AG04449 (cell line): Measurements from ENCODE around the gene OSBP2.

Experiments used
- CTCF ChIA-PET: fragments of 350-600 bp; formaldehyde crosslinking; extraction: SDS; loops from one replicate; lab custom pipeline; 2021; ENCODE audit warnings: antibody characterized with exemption; lab: Yijun Ruan, JAX
- POLR2A ChIA-PET: fragments of 400-600, 350-600 bp; formaldehyde crosslinking; extraction: SDS; loops from one replicate; lab custom pipeline; 2020; ENCODE audit warnings: antibody characterized with exemption, inconsistent platforms; lab: Yijun Ruan, JAX
- DNase-seq: peaks from one replicate; pipeline ENCODE4 v3.0.0-alpha.2; 2010; ENCODE audit warnings: low read depth, low spot score
- H3K4me3 ChIP-seq: 2 replicates; pipeline ENCODE4 v1.5.1; 2011; ENCODE audit warnings: low read depth, mild to moderate bottlenecking, control low read depth, low read length
- CTCF ChIP-seq: IDR thresholded peaks from one replicate; pipeline ENCODE4 v1.5.1; 2011; ENCODE audit warnings: mild to moderate bottlenecking, moderate library complexity, low read length, control low read depth, inconsistent platforms; ENCODE audit not compliant: insufficient read depth; ENCODE audit errors: missing control alignments

Gene OSBP2

GRCh38 chr22:30933457-30933856 is 238.8 kb downstream of the OSBP2 start:
- no peak overlapping the region for H3K4me3 ChIP-seq
- CTCF ChIA-PET, result interaction anchor here (1.0 to 4.4 kb wide), 2 partner anchors 12 to 13 kb away, joined by 3 to 46 read pairs; no protein-coding TSS in a partner anchor
- no peak for DNase-seq
- no peak for TF ChIP-seq CTCF
- POLR2A ChIA-PET, result no interaction called here

- DNase-seq, result no peak
- ChIA-PET POLR2A (interaction anchor here (1.1 kb wide), 1 partner anchor 12 kb away, joined by 3 read pairs; no protein-coding TSS in a partner anchor), CTCF (interaction anchor here (1.0 kb wide), 1 partner anchor 13 kb away, joined by 3 read pairs; no protein-coding TSS in a partner anchor)
- no peak overlapping the region for H3K4me3 ChIP-seq
- no peak for TF ChIP-seq CTCF
Observed at GRCh38 chr22:30934053-30934452, 239.4 kb downstream of the OSBP2 start.

- ChIA-PET POLR2A (no interaction called here), CTCF (interaction anchor here (1.3 to 5.2 kb wide), 2 partner anchors 20 to 307 kb away, joined by 3 to 30 read pairs; no protein-coding TSS in a partner anchor)
- no peak overlapping the region for H3K4me3 ChIP-seq
- no peak for DNase-seq
- TF ChIP-seq CTCF, result no peak
Observed at GRCh38 chr22:30940685-30941362, 246.2 kb downstream of the OSBP2 start.

- DNase-seq, result no peak
- TF ChIP-seq CTCF, result no peak
- ChIA-PET CTCF (interaction anchor here (1.0 to 1.3 kb wide), 2 partner anchors 21 to 307 kb away, joined by 3 read pairs; no protein-coding TSS in a partner anchor), POLR2A (no interaction called here)
- no peak overlapping the region for H3K4me3 ChIP-seq
Observed at GRCh38 chr22:30941363-30941740, 246.7 kb downstream of the OSBP2 start.

DNA sequence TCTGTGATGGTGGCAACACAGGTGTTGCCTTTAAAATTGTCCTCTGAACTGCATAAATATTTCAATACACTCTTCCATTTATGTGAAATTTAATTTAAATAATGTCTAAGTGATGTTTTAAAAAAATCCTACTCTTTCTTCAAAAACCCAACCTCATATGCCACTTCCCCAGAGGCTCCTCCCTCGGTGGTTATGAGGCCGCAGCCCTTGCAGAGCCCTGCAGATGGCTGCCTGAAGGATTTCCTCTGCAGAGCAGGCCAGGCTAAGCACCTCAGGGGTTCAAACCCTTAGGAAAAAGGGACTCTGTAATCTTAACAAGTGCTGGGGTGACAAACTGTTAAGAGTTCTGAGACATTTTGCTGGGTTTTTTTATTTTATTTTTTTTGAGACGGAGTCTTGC is 248.7 kb downstream of the OSBP2 start:
- TF ChIP-seq CTCF, result no peak
- DNase-seq, result no peak
- POLR2A ChIA-PET, result no interaction called here
- CTCF ChIA-PET, result interaction anchor here (0.9 to 1.0 kb wide), 2 partner anchors 9 to 206 kb away, joined by 3 read pairs; no protein-coding TSS in a partner anchor
- no peak overlapping the region for H3K4me3 ChIP-seq

DNA sequence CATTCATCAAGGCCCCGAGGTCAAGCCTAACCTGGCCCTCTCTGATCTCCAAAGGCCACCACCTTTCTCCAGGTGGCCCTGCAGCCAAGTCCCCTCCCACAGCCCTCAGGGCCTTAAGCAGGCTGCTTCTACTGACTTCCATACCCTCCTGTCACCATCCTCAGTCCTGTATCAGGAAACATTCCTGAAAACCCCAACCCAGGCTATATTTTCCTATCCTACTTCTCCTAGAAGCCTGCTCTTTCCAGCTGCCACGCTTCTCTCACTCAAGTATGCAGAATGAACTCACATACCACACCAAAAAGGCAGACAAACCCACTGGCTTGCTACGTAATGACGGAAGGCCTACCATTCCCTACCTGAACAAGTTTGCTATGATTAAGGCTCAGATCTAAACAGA is 250.3 kb downstream of the OSBP2 start:
- ChIA-PET POLR2A (no interaction called here), CTCF (interaction anchor here (0.7 to 3.1 kb wide), 11 partner anchors 14 to 328 kb away, joined by 3 to 94 read pairs (median 10); partner anchors contain the start of gene SELENOM)
- no peak overlapping the region for H3K4me3 ChIP-seq
- DNase-seq, result no peak
- TF ChIP-seq CTCF, result no peak
